Smooth muscle cell (in vitro differentiated cells): Measurements from ENCODE around the gene HERC4. TPM values are rescaled to one million over a fixed set of nuclear protein-coding genes. Genes with fewer than 3 reads are reported as not detected.

Experiments
- DNase-seq: peaks from one replicate; lab custom pipeline; 2025; ENCODE audit not compliant: unreplicated experiment; lab: John Stamatoyannopoulos, UW
- H2AFZ ChIP-seq: fragments of 200-600 bp; sonication (generic); 2 replicates; pipeline ENCODE4 v1.6.0; 2016; ENCODE audit warnings: antibody characterized with exemption, low read depth, mild to moderate bottlenecking
- H3F3A ChIP-seq: fragments of 200-600 bp; sonication (generic); 2 replicates; pipeline ENCODE4 v1.6.0; 2017; ENCODE audit warnings: antibody characterized with exemption, low read depth
- H3K27ac ChIP-seq: fragments of 200-600 bp; sonication (generic); 2 replicates; pipeline ENCODE4 v1.5.1; 2016; ENCODE audit warnings: low read depth, mild to moderate bottlenecking
- H3K27me3 ChIP-seq: fragments of 200-600 bp; sonication (generic); 2 replicates; pipeline ENCODE4 v1.6.1; 2016; ENCODE audit warnings: low read depth, mild to moderate bottlenecking
- H3K36me3 ChIP-seq: fragments of 200-600 bp; sonication (generic); 2 replicates; pipeline ENCODE4 v1.5.1; 2016; ENCODE audit warnings: low read depth
- H3K4me1 ChIP-seq: fragments of 200-600 bp; sonication (generic); 2 replicates; pipeline ENCODE4 v1.5.1; 2016; ENCODE audit warnings: low read depth
- H3K4me2 ChIP-seq: fragments of 200-600 bp; sonication (generic); 2 replicates; pipeline ENCODE4 v1.6.0; 2016; ENCODE audit warnings: mild to moderate bottlenecking
- H3K4me3 ChIP-seq: fragments of 200-600 bp; sonication (generic); 2 replicates; pipeline ENCODE4 v1.5.1; 2016; ENCODE audit warnings: mild to moderate bottlenecking
- H3K79me2 ChIP-seq: fragments of 200-600 bp; sonication (generic); 2 replicates; pipeline ENCODE4 v1.6.0; 2016; ENCODE audit warnings: low read depth, mild to moderate bottlenecking
- H3K9ac ChIP-seq: fragments of 200-600 bp; sonication (generic); 2 replicates; pipeline ENCODE4 v1.6.0; 2016; ENCODE audit warnings: low read depth
- H3K9me3 ChIP-seq: fragments of 200-600 bp; sonication (generic); replicated peaks from 2 replicates; pipeline ENCODE4 v1.5.1; 2016; ENCODE audit warnings: low read depth
- H4K20me1 ChIP-seq: fragments of 200-600 bp; sonication (generic); 2 replicates; pipeline ENCODE4 v1.6.0; 2016; ENCODE audit warnings: low read depth
- WGBS: methylation state at CpG from one replicate; pipeline ENCODE4 v1.1.7; 2016; ENCODE audit warnings: low lambda C conversion rate; 5-methylcytosine and 5-hydroxymethylcytosine counted together
- polyA plus RNA-seq: library from polyadenylated mRNA; unstranded; fragments of >200 nt; fragmentation: Nextera tagmentation; extraction: Ambion mirVana; gene quantifications from 2 replicates; pipeline ENCODE4 v1.2.1, GENCODE V29; 2016
- total RNA-seq: library from RNA; depleted of rRNA; stranded (reverse); fragments of >200 nt; gene quantifications from 2 replicates; pipeline ENCODE4 v1.2.3, GENCODE V29; 2014
- TF ChIP-seq, protein P1 (sequence below): fragments of 200-600 bp; sonication (generic); IDR thresholded peaks from 2 replicates; pipeline ENCODE4 v1.5.1; 2017; ENCODE audit warnings: borderline replicate concordance, mild to moderate bottlenecking, antibody characterized with exemption; ENCODE audit not compliant: insufficient read depth, poor library complexity, severe bottlenecking

HERC4 gene
- total and polyA plus RNA-seq, 2 experiments from 2014 or later: 19.5 to 41.2 TPM

DNA sequence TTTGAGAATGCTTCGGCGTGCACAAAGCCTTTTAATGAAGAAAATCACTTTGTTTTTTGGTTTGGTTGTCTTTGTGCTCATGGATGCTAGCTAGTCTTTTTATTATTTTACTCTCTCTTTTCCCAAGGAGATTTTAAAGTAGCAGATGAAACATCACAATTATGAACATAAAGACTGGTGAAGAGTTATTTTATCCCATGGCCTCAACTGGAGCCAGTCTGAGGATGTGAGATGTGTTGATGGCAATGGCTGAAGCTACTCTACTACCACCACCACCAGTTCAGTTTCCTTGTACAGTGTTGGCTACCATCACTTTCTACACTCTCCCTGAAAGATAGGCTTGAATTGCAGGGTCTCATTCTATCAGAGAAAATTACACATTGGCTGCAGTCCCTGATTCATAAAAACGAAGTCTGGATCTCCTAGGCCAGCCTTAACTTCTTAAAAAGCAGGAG lies 494 bp upstream of the HERC4 start:
- H3F3A ChIP-seq: no peaks in the 10 kb centered on the region
- H2AFZ ChIP-seq: peak overlapping the region; percentile 99
- H3K4me1 ChIP-seq: peaks cover 27% of the 10 kb centered on the region
- DNase-seq: no peak
- no peaks in the 10 kb centered on the region for H3K36me3 ChIP-seq
- H3K4me2 ChIP-seq: peak overlapping the region; percentile 89
- H3K79me2 ChIP-seq: peaks cover 40% of the 10 kb centered on the region
- no peaks in the 10 kb centered on the region for H3K27me3 ChIP-seq
- H4K20me1 ChIP-seq: peaks cover 38% of the 10 kb centered on the region
- H3K9me3 ChIP-seq: no peaks in the 10 kb centered on the region
- WGBS: 34% methylated on average over 3 of the region's 3 CpGs
- H3K27ac ChIP-seq: peak overlapping the region; percentile 91
- peak overlapping the region; percentile 72 for H3K4me3 ChIP-seq
- TF ChIP-seq, protein P1, sequence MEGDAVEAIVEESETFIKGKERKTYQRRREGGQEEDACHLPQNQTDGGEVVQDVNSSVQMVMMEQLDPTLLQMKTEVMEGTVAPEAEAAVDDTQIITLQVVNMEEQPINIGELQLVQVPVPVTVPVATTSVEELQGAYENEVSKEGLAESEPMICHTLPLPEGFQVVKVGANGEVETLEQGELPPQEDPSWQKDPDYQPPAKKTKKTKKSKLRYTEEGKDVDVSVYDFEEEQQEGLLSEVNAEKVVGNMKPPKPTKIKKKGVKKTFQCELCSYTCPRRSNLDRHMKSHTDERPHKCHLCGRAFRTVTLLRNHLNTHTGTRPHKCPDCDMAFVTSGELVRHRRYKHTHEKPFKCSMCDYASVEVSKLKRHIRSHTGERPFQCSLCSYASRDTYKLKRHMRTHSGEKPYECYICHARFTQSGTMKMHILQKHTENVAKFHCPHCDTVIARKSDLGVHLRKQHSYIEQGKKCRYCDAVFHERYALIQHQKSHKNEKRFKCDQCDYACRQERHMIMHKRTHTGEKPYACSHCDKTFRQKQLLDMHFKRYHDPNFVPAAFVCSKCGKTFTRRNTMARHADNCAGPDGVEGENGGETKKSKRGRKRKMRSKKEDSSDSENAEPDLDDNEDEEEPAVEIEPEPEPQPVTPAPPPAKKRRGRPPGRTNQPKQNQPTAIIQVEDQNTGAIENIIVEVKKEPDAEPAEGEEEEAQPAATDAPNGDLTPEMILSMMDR: no peak
- H3K9ac ChIP-seq: no peak overlapping the region

DNA sequence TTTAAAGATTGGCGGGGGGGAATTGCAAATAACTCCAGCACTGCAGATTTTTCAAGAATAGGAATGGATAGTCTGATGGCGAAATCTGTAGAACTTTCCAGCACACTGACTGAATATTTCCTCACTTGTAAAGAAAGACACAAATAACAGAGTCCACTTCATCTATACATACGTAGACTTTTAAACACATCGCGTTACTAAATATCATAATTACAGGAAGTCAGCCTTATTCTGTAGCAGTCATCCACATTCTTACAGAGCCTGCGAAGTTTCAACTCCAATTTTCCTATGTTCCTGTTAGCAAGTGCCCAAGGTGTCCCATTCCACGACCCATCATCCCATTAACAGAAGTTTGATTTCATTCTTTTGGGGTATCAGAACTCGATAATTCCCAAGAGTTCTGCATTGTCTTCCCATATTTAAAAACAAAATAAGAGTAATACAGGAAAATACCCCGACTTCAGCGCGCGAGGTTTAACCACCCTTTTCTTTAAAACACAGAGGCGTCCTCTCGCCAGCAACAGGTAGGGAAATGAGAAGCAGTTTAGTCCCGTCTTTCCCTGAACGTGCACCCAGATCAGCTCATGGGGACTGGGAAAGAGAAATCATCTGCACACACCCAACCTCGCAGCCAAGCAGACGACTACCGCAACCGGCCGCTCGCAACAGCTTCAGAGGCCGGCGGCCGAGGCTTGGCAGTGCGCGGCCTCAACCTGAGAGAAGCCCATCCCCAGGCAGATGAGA lies 880 bp downstream of the HERC4 start:
- Histone ChIP-seq H3K27me3 (no peaks in the 10 kb centered on the region), H3K4me2 (peak overlapping the region; percentile 92), H4K20me1 (peaks cover 46% of the 10 kb centered on the region), H3K27ac (peak overlapping the region; percentile 91), H3K79me2 (peaks cover 54% of the 10 kb centered on the region), H3F3A (no peaks in the 10 kb centered on the region), H3K4me1 (peaks cover 27% of the 10 kb centered on the region), H3K4me3 (peak overlapping the region; percentile 72), H3K9me3 (no peaks in the 10 kb centered on the region), H3K9ac (peak overlapping the region; percentile 92), H2AFZ (peak overlapping the region; percentile 58), H3K36me3 (no peaks in the 10 kb centered on the region)
- TF ChIP-seq, protein P1: no peak
- no peak for DNase-seq
- WGBS: 2% methylated on average over 27 of the region's 27 CpGs

DNA sequence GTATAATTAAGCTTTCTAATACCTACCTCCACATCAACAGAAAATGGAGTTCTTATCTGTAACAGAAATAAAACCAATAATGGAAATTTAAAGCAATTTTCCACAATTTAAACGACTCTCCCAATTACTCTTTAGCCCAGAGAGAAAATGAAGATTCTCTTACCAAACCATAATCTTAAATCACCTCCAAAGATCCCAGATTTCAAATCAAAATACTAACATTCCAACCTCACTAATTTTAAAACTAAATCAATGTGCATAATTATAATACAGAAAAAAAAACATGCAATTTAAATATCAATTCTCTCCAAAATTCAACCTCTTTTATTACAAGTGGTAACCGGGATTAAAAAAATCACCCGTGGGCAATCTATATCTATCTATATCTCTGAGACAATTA lies 1.5 kb downstream of the HERC4 start:
- peak overlapping the region; percentile 92 for H3K9ac ChIP-seq
- H3K4me3 ChIP-seq: peak overlapping the region; percentile 72
- H3K27me3 ChIP-seq: no peaks in the 10 kb centered on the region
- no peaks in the 10 kb centered on the region for H3K9me3 ChIP-seq
- TF ChIP-seq, protein P1: no peak
- H2AFZ ChIP-seq: peak overlapping the region; percentile 58
- no peaks in the 10 kb centered on the region for H3F3A ChIP-seq
- no peaks in the 10 kb centered on the region for H3K36me3 ChIP-seq
- H3K27ac ChIP-seq: peak overlapping the region; percentile 91
- 7% methylated on average over 3 of the region's 3 CpGs for WGBS
- peaks cover 59% of the 10 kb centered on the region for H3K79me2 ChIP-seq
- peaks cover 27% of the 10 kb centered on the region for H3K4me1 ChIP-seq
- DNase-seq: no peak
- peaks cover 50% of the 10 kb centered on the region for H4K20me1 ChIP-seq
- H3K4me2 ChIP-seq: peak overlapping the region; percentile 92
